H9 (cell line): Measurements from ENCODE around the gene POMT2. TPM values are rescaled to one million over a fixed set of nuclear protein-coding genes. Genes with fewer than 3 reads are reported as not detected.

Source experiments
- DNase-seq: peaks from one replicate; pipeline ENCODE4 v3.0.0-alpha.2; 2017
- H2AFZ ChIP-seq: one replicate; pipeline ENCODE4 v1.6.1; 2013; ENCODE audit warnings: mild to moderate bottlenecking, low read length, control low read depth, moderate library complexity
- H2AK5ac ChIP-seq: 2 replicates; pipeline ENCODE4 v1.6.1; 2013; ENCODE audit warnings: low read length, control low read depth, mixed read lengths; ENCODE audit not compliant: insufficient read length
- H2BK120ac ChIP-seq: one replicate; pipeline ENCODE4 v1.6.1; 2013; ENCODE audit warnings: low read depth, mild to moderate bottlenecking, low read length, control low read depth, inconsistent platforms; ENCODE audit not compliant: poor library complexity, severe bottlenecking
- H2BK12ac ChIP-seq: 2 replicates; pipeline ENCODE4 v1.6.1; 2013; ENCODE audit warnings: low read length, control low read depth, mixed read lengths, low read depth; ENCODE audit not compliant: insufficient read length
- H2BK15ac ChIP-seq: 2 replicates; pipeline ENCODE4 v1.6.1; 2013; ENCODE audit warnings: low read depth, low read length, control low read depth
- H2BK20ac ChIP-seq: one replicate; pipeline ENCODE4 v1.6.1; 2013; ENCODE audit warnings: low read depth, mild to moderate bottlenecking, low read length, control low read depth, inconsistent platforms; ENCODE audit not compliant: poor library complexity, severe bottlenecking
- H2BK5ac ChIP-seq: 2 replicates; pipeline ENCODE4 v1.6.1; 2013; ENCODE audit warnings: low read length, control low read depth, mixed read lengths; ENCODE audit not compliant: insufficient read length
- H3K14ac ChIP-seq: 2 replicates; pipeline ENCODE4 v1.6.1; 2013; ENCODE audit warnings: low read length, control low read depth; ENCODE audit not compliant: insufficient read depth
- H3K18ac ChIP-seq: 2 replicates; pipeline ENCODE4 v1.6.1; 2013; ENCODE audit warnings: low read depth, mild to moderate bottlenecking, mixed read lengths, low read length, control low read depth; ENCODE audit not compliant: insufficient read length
- H3K23ac ChIP-seq: 2 replicates; pipeline ENCODE4 v1.6.1; 2013; ENCODE audit warnings: low read length, control low read depth, mixed read lengths, low read depth; ENCODE audit not compliant: insufficient read length
- H3K23me2 ChIP-seq: 2 replicates; pipeline ENCODE4 v1.6.1; 2013; ENCODE audit warnings: low read depth, mild to moderate bottlenecking, mixed read lengths, low read length, control low read depth; ENCODE audit not compliant: insufficient read length, poor library complexity, severe bottlenecking
- H3K27ac ChIP-seq: 2 replicates; pipeline ENCODE4 v1.5.1; 2013; ENCODE audit warnings: low read length, control low read depth, mixed read lengths, low read depth; ENCODE audit not compliant: insufficient read length
- H3K27me3 ChIP-seq: 2 replicates; pipeline ENCODE4 v1.6.1; 2013; ENCODE audit warnings: low read length, control low read depth, inconsistent platforms; ENCODE audit not compliant: insufficient read depth
- H3K4ac ChIP-seq: 2 replicates; pipeline ENCODE4 v1.6.1; 2013; ENCODE audit warnings: low read depth, mild to moderate bottlenecking, control low read depth, inconsistent platforms, low read length, moderate library complexity
- H3K4me1 ChIP-seq: 2 replicates; pipeline ENCODE4 v1.6.1; 2013; ENCODE audit warnings: low read length, control low read depth, inconsistent platforms; ENCODE audit not compliant: insufficient read depth
- H3K4me2 ChIP-seq: 2 replicates; pipeline ENCODE4 v1.6.1; 2013; ENCODE audit warnings: low read length, control low read depth, mixed read lengths; ENCODE audit not compliant: insufficient read length, insufficient read depth
- H3K56ac ChIP-seq: 2 replicates; pipeline ENCODE4 v1.6.1; 2013; ENCODE audit warnings: low read depth, mild to moderate bottlenecking, mixed read lengths, low read length, control low read depth; ENCODE audit not compliant: insufficient read length
- H3K79me1 ChIP-seq: 2 replicates; pipeline ENCODE4 v1.6.1; 2013; ENCODE audit warnings: low read depth, mild to moderate bottlenecking, moderate library complexity, low read length, control low read depth, inconsistent platforms; ENCODE audit not compliant: insufficient read depth, poor library complexity, severe bottlenecking
- H3K79me2 ChIP-seq: 2 replicates; pipeline ENCODE4 v1.6.1; 2013; ENCODE audit warnings: low read length, control low read depth, inconsistent platforms; ENCODE audit not compliant: insufficient read depth
- H3K9ac ChIP-seq: 2 replicates; pipeline ENCODE4 v1.6.1; 2013; ENCODE audit warnings: low read length, control low read depth, mixed read lengths; ENCODE audit not compliant: insufficient read length; ENCODE audit errors: extremely low read depth
- H3K9me3 ChIP-seq: one replicate; pipeline ENCODE4 v1.6.1; 2013; ENCODE audit warnings: low read depth, low read length, inconsistent platforms; ENCODE audit not compliant: control insufficient read depth
- H3T11ph ChIP-seq: one replicate; pipeline ENCODE4 v1.6.1; 2013; ENCODE audit warnings: mild to moderate bottlenecking, low read length, control low read depth, inconsistent platforms
- H4K20me1 ChIP-seq: one replicate; pipeline ENCODE4 v1.6.1; 2013; ENCODE audit not compliant: control insufficient read depth, insufficient read length, insufficient read depth
- H4K5ac ChIP-seq: 2 replicates; pipeline ENCODE4 v1.6.1; 2013; ENCODE audit warnings: low read depth, mild to moderate bottlenecking, mixed read lengths, low read length, control low read depth; ENCODE audit not compliant: insufficient read length
- H4K8ac ChIP-seq: replicated peaks from 2 replicates; pipeline ENCODE4 v1.6.1; 2013; ENCODE audit warnings: low read length, control low read depth, mixed read lengths, low read depth; ENCODE audit not compliant: insufficient read length
- H4K91ac ChIP-seq: 2 replicates; pipeline ENCODE4 v1.6.1; 2013; ENCODE audit warnings: low read depth, mild to moderate bottlenecking, moderate library complexity, mixed read lengths, low read length, control low read depth; ENCODE audit not compliant: insufficient read length
- H3K27ac Mint-ChIP-seq, 3 experiments: 2 replicates in 2 of 3; 3 replicates in 1 of 3; pipeline ENCODE4 v1.8.0; 2020 to 2021; ENCODE audit warnings: mixed read lengths in 3 of 3, mild to moderate bottlenecking in 1 of 3, moderate library complexity in 1 of 3
- H3K27me3 Mint-ChIP-seq: 2 replicates; pipeline ENCODE4 v1.8.0; 2021; ENCODE audit warnings: low read depth, mild to moderate bottlenecking, moderate library complexity, mixed read lengths
- H3K36me3 Mint-ChIP-seq, 3 experiments: 2 replicates in 2 of 3; 3 replicates in 1 of 3; pipeline ENCODE4 v1.8.0; 2020 to 2021; ENCODE audit warnings: low read depth in 3 of 3, mixed read lengths in 3 of 3; ENCODE audit not compliant: insufficient read depth in 1 of 3
- H3K4me1 Mint-ChIP-seq, 2 experiments: 2 replicates each; pipeline ENCODE4 v1.8.0; 2020; ENCODE audit warnings: mixed read lengths in 2 of 2
- H3K4me3 Mint-ChIP-seq, 2 experiments: 2 replicates in 1 of 2; 3 replicates in 1 of 2; pipeline ENCODE4 v1.8.0; 2020 to 2021; ENCODE audit warnings: mild to moderate bottlenecking in 2 of 2, mixed read lengths in 2 of 2, moderate library complexity in 1 of 2
- H3K9me3 Mint-ChIP-seq, 2 experiments: 2 replicates in 1 of 2; 3 replicates in 1 of 2; pipeline ENCODE4 v1.8.0; 2020; ENCODE audit warnings: mild to moderate bottlenecking in 2 of 2, mixed read lengths in 2 of 2, moderate library complexity in 1 of 2
- WGBS: extraction: QIAGEN DNeasy Blood & Tissue Kit; methylation state at CpG from one replicate; pipeline ENCODE4 v1.1.7; 2013; ENCODE audit warnings: missing lambda C conversion rate, low lambda C conversion rate, mixed read lengths; ENCODE audit not compliant: insufficient read length; ENCODE audit errors: extremely low coverage; 5-methylcytosine and 5-hydroxymethylcytosine counted together
- total RNA-seq: library from RNA; stranded (reverse); gene quantifications from 2 replicates; pipeline ENCODE4 v1.2.1, GENCODE V29; 2021
- TF ChIP-seq, protein P1 (sequence below): fragments of 200-600 bp; sonication (generic); conservative IDR thresholded peaks from 3 replicates; pipeline ENCODE4 v1.8.0; 2021; ENCODE audit warnings: antibody characterized with exemption, mild to moderate bottlenecking

Gene POMT2
- total RNA-seq, 1 experiment from 2014 or later = 25.2 TPM

DNA sequence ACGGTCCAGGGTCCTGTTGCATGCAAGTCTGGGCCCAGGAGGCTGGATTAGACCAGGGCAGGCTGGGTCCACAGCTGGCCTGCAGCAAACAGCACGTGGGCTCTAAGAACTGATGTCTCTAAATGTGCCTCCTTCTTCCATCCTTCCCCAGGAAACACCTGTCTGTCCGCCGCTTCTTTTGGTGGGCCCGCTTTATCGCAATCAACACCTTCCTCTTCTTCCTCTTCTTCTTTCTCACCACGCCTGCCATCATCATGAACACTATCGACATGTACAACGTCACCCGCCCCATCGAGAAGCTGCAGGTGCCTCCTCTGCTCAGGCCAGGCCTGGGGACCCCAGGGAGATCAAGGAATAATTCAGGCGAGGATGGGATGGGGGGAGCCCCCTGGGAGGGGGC is 77.9 kb downstream of the POMT2 start:
- no peak for DNase-seq
- H3K9ac ChIP-seq = no peak overlapping the region

More for the DNA sequence above, 77.9 kb downstream of the POMT2 start:
- H2AFZ ChIP-seq = no peak overlapping the region
- TF ChIP-seq, protein P1, sequence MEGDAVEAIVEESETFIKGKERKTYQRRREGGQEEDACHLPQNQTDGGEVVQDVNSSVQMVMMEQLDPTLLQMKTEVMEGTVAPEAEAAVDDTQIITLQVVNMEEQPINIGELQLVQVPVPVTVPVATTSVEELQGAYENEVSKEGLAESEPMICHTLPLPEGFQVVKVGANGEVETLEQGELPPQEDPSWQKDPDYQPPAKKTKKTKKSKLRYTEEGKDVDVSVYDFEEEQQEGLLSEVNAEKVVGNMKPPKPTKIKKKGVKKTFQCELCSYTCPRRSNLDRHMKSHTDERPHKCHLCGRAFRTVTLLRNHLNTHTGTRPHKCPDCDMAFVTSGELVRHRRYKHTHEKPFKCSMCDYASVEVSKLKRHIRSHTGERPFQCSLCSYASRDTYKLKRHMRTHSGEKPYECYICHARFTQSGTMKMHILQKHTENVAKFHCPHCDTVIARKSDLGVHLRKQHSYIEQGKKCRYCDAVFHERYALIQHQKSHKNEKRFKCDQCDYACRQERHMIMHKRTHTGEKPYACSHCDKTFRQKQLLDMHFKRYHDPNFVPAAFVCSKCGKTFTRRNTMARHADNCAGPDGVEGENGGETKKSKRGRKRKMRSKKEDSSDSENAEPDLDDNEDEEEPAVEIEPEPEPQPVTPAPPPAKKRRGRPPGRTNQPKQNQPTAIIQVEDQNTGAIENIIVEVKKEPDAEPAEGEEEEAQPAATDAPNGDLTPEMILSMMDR = no peak
- H2BK15ac ChIP-seq = no peak overlapping the region
- no peak overlapping the region for H2BK5ac ChIP-seq
- no peak overlapping the region for H3K18ac ChIP-seq
- H2AK5ac ChIP-seq = no peak overlapping the region
- Mint-ChIP-seq H3K4me1 (no peaks in the 10 kb centered on the region), H3K27ac (no peak overlapping the region), H3K9me3 (no peaks in the 10 kb centered on the region), H3K27me3 (no peaks in the 10 kb centered on the region; the same call in none of the 2 replicates), H3K36me3 (no peaks in the 10 kb centered on the region; a peak in 1 of 7 replicates), H3K4me3 (no peak overlapping the region)
- no peak overlapping the region for H2BK12ac ChIP-seq
- no peaks in the 10 kb centered on the region for H3K79me2 ChIP-seq
- no peak overlapping the region for H3K4ac ChIP-seq
- no peak overlapping the region for H3T11ph ChIP-seq
- no peaks in the 10 kb centered on the region for H3K27me3 ChIP-seq
- H3K14ac ChIP-seq = no peak overlapping the region
- no peak overlapping the region for H2BK120ac ChIP-seq
- H4K20me1 ChIP-seq = peaks cover 2% of the 10 kb centered on the region
- no peak overlapping the region for H4K91ac ChIP-seq
- no CpG with 5 or more reads among the region's 12 CpGs for WGBS
- H4K8ac ChIP-seq = no peak overlapping the region
- no peak overlapping the region for H3K4me2 ChIP-seq
- no peaks in the 10 kb centered on the region for H3K23me2 ChIP-seq
- no peak overlapping the region for H3K23ac ChIP-seq
- no peak overlapping the region for H4K5ac ChIP-seq
- no peak overlapping the region for H3K56ac ChIP-seq
- no peaks in the 10 kb centered on the region for H3K9me3 ChIP-seq
- no peak overlapping the region for H2BK20ac ChIP-seq
- no peaks in the 10 kb centered on the region for H3K79me1 ChIP-seq
- no peak overlapping the region for H3K27ac ChIP-seq
- H3K4me1 ChIP-seq = no peaks in the 10 kb centered on the region
